Stimulated activated CD8-positive, alpha-beta memory T cell treated with anti-CD3 and anti-CD28 coated beads, Interleukin-4, amount 100 ng/mL, for 24 hours (primary cell): ENCODE measurements around the gene ZDHHC1.
"Not testable (repeated sequence)": the region's sequence is repeated elsewhere in the genome, so short reads cannot be mapped to it uniquely, and the experiment has no call there.

Source experiments
- DNase-seq: peaks from one replicate; pipeline ENCODE4 v3.0.0-alpha.2; 2020; ENCODE audit warnings: low read depth

The ZDHHC1 gene

GRCh38 chr16:67430977-67431774 is 14.9 kb upstream of the ZDHHC1 start, which contains the start of gene HSD11B2:
TSS of gene HSD11B2 (plus strand) at chr16:67431121. CDS start at chr16:67431249, 128 bp downstream.
- DNase-seq, result no peak

GRCh38 chr16:67430504-67430976 is 14.3 kb upstream of the ZDHHC1 start:
- no peak for DNase-seq

GRCh38 chr16:67429799-67430503 is 13.7 kb upstream of the ZDHHC1 start:
- DNase-seq, result no peak

GRCh38 chr16:67429053-67429798 is 12.9 kb upstream of the ZDHHC1 start:
- DNase-seq, result no peak

GRCh38 chr16:67428146-67428731 is 12.0 kb upstream of the ZDHHC1 start:
- DNase-seq, result peak; percentile 35

GRCh38 chr16:67426950-67427349 is 10.7 kb upstream of the ZDHHC1 start:
- no peak for DNase-seq

GRCh38 chr16:67426022-67426421 is 9.7 kb upstream of the ZDHHC1 start:
- no peak for DNase-seq

GRCh38 chr16:67425580-67425979 is 9.3 kb upstream of the ZDHHC1 start:
- DNase-seq, result no peak

- DNase-seq, result no peak
These were observed 8.8 kb upstream of the ZDHHC1 start for GRCh38 chr16:67425061-67425460.

GRCh38 chr16:67424261-67424615 is 8.0 kb upstream of the ZDHHC1 start:
- no peak for DNase-seq

- no peak for DNase-seq
These were observed 7.5 kb upstream of the ZDHHC1 start for GRCh38 chr16:67423611-67424260.

- no peak for DNase-seq
These were observed 6.7 kb upstream of the ZDHHC1 start for GRCh38 chr16:67423015-67423414.

GRCh38 chr16:67421030-67421429 is 4.8 kb upstream of the ZDHHC1 start:
- DNase-seq, result no peak

GRCh38 chr16:67419931-67420330 is 3.7 kb upstream of the ZDHHC1 start:
- DNase-seq, result no peak

GRCh38 chr16:67419502-67419901 is 3.2 kb upstream of the ZDHHC1 start:
- no peak for DNase-seq

GRCh38 chr16:67417333-67418061 is 1.2 kb upstream of the ZDHHC1 start:
- DNase-seq, result no peak

GRCh38 chr16:67415421-67415820 is 856 bp downstream of the ZDHHC1 start:
- not testable (repeated sequence) for DNase-seq

GRCh38 chr16:67413978-67414911 is 2.0 kb downstream of the ZDHHC1 start:
- DNase-seq, result no peak

GRCh38 chr16:67412294-67412693 is 4.0 kb downstream of the ZDHHC1 start:
- no peak for DNase-seq

GRCh38 chr16:67411339-67411738 is 4.9 kb downstream of the ZDHHC1 start:
- no peak for DNase-seq
